GM18517 (cell line): ENCODE measurements around the gene DDA1.

Source experiments
- ATAC-seq: cut with Tn5 transposase; IDR thresholded peaks from one replicate; pipeline ENCODE4 v1.9.1; 2021; ENCODE audit warnings: mild to moderate bottlenecking, moderate library complexity; ENCODE audit not compliant: unreplicated experiment

The DDA1 gene

GRCh38 chr19:17328517-17329365 is 19.4 kb downstream of the DDA1 start:
- no peak for ATAC-seq

GRCh38 chr19:17329366-17330261 is 20.3 kb downstream of the DDA1 start:
- ATAC-seq: no peak

- no peak for ATAC-seq
Observed at GRCh38 chr19:17330262-17331044, 21.1 kb downstream of the DDA1 start.

GRCh38 chr19:17331045-17331558 is 21.7 kb downstream of the DDA1 start:
- no peak for ATAC-seq

GRCh38 chr19:17332360-17332676 is 23.0 kb downstream of the DDA1 start:
- ATAC-seq: no peak

- no peak for ATAC-seq
Observed at GRCh38 chr19:17332677-17333581, 23.6 kb downstream of the DDA1 start.

GRCh38 chr19:17333611-17334413 is 24.4 kb downstream of the DDA1 start:
- ATAC-seq: no peak

- ATAC-seq: peak; percentile 54
Observed at GRCh38 chr19:17334414-17335409, 25.3 kb downstream of the DDA1 start, which contains the start of gene ANO8. Gene ANO8, minus strand, starts transcription at chr19:17334855. Its CDS starts 185 bp downstream, at chr19:17334670.

- ATAC-seq: no peak
Observed at GRCh38 chr19:17335575-17335974, 26.2 kb downstream of the DDA1 start.

- peak; percentile 82 for ATAC-seq
Observed at GRCh38 chr19:17336872-17337674, 27.7 kb downstream of the DDA1 start, which contains the start of gene GTPBP3. Gene GTPBP3, plus strand, starts transcription at chr19:17337553. Its CDS starts 59 bp downstream, at chr19:17337612.

GRCh38 chr19:17337675-17338432 is 28.5 kb downstream of the DDA1 start:
- ATAC-seq: no peak

GRCh38 chr19:17338433-17339078 is 29.2 kb downstream of the DDA1 start:
- ATAC-seq: no peak

- ATAC-seq: no peak
Observed at GRCh38 chr19:17339088-17339741, 29.9 kb downstream of the DDA1 start.

GRCh38 chr19:17340302-17340870 is 31.0 kb downstream of the DDA1 start:
- no peak for ATAC-seq

- ATAC-seq: no peak
Observed at GRCh38 chr19:17340871-17341357, 31.6 kb downstream of the DDA1 start.
